Epithelial cell of esophagus (primary cell): ENCODE results near the gene RTL5.
A peak's percentile ranks its signal among the peaks of the same experiment; 100 is the strongest.

ENCODE experiments used
- DNase-seq: peaks from one replicate; pipeline ENCODE4 v3.0.0; 2010; ENCODE audit warnings: low read depth
- H3K4me3 ChIP-seq: 2 replicates; pipeline ENCODE4 v1.5.1; 2011; ENCODE audit warnings: mild to moderate bottlenecking, low read length, control low read depth
- TF ChIP-seq, protein P1 (sequence below): IDR thresholded peaks from 2 replicates; pipeline ENCODE4 v1.5.1; 2011; ENCODE audit warnings: low read depth, mild to moderate bottlenecking, low read length, control low read depth, inconsistent platforms; ENCODE audit not compliant: insufficient read depth; ENCODE audit errors: missing control alignments

The RTL5 gene

DNA sequence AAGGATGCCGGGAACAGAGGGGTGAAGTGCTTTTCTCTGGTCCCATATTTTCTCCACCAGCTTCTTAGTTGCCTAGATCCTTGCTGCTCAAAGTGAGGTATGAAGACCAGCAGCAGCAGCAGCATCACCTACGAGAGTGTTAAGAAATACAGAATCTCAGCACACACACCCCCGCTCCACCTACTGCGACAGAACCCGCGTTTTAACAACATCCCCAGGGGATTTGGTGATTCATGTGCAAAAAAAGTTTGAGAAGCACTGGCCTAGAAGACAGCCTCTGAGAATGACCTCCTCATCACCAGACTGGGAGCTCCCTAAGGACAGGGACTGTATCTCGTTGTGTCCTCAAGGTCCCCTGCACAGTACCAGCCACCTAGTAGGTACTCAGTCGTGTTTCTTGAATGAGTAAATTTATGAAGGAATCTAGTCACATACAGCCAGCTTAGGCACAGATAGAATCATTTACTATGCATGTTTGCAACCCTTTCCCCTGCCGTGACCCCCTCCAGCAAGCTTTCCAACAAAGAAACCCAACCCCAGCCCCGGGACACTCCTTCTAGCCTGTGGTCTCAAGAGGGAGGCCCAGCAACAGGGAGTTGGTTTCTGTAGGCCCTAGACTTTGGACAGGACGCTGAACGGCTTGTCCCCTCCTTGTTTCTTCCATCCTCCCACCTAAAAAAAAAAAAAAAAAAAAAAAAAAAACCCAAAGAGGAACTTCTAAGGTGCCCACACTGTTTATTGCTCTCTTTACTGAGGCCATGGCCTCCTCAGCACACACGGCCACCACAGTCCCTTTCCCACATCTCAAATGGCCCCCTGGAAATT is 21.5 kb downstream of the RTL5 start:
- TF ChIP-seq, protein P1, sequence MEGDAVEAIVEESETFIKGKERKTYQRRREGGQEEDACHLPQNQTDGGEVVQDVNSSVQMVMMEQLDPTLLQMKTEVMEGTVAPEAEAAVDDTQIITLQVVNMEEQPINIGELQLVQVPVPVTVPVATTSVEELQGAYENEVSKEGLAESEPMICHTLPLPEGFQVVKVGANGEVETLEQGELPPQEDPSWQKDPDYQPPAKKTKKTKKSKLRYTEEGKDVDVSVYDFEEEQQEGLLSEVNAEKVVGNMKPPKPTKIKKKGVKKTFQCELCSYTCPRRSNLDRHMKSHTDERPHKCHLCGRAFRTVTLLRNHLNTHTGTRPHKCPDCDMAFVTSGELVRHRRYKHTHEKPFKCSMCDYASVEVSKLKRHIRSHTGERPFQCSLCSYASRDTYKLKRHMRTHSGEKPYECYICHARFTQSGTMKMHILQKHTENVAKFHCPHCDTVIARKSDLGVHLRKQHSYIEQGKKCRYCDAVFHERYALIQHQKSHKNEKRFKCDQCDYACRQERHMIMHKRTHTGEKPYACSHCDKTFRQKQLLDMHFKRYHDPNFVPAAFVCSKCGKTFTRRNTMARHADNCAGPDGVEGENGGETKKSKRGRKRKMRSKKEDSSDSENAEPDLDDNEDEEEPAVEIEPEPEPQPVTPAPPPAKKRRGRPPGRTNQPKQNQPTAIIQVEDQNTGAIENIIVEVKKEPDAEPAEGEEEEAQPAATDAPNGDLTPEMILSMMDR: no peak
- peak; percentile 10 for DNase-seq
- H3K4me3 ChIP-seq: no peak overlapping the region

DNA sequence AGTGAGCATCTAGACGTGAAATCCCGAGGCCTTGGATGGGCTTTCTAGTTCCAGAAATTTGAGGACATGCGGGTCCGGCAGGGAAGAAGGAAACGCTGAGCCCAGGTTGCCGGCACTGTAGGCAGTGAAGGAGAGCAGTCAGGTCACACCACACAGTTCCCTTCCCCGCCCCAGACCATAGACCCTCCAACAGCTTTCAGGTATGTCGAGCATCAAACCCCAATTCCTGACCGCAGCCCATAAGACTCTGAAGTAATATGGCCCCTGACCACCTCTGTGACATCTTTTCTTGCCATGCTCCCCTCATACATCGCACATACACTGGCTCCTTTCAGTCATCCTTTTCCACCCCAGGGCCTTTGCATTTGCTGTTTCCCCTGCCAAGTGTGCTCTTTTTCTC is 23.0 kb downstream of the RTL5 start:
- H3K4me3 ChIP-seq: no peak overlapping the region
- TF ChIP-seq, protein P1: no peak

DNA sequence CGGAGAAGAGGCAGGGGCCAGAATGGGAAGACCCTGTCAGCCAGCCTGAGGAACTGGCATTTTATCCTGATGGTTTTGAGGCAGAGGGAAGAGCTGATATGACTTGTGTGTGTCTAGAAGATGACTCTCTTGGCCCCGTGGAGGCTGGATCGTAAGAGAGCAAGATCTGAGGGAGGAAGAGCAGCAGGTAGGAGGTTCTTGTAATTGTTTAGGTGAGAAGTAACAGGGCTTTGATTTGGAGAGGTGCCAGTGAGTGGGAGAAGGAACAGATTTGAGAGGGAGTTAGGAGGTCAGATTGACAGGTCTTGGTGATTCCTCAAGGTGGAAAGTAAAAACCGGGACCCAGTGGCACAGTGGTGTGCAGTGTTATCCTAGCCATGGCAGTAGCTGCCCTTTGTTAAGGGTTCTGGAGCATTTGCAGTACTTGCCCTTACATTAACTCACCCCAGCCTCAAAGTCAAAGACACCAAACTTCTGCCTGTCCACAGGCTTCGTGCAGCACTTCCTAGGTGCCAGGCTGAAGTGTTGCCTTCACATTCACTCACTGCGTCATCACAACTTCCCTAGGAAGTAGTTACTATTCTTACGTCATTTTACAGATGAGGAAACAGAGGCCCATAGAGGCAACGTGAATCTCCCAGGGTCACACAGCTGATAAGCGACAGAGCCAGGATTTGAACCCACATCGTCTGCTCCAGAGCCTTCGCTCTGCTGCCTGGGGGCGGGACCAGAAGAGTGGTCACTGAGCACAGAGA is 23.7 kb downstream of the RTL5 start:
- TF ChIP-seq, protein P1: no peak
- no peak overlapping the region for H3K4me3 ChIP-seq
- DNase-seq: no peak

More for the DNA sequence above, 23.0 kb downstream of the RTL5 start:
- DNase-seq: no peak

DNA sequence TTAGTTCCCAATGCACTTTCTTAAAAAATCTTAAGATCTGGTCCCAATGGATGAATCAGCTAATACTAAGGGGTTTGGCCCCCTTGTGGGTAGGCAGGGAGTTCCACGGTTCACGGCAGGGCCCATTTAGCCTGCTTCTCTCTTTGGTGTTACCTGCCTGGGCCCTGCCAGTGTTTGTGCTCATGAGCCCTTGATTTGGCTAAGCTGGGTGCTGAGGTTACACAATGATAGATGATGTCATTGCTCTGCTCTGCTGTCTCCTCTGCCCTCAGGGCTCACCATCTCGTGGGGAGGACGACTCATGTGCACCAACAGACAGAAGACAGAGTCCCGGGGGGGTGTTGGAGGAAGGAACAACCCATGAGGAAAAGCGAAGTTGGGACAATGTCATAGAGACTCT is 24.4 kb downstream of the RTL5 start:
- DNase-seq: peak; percentile 84
- TF ChIP-seq, protein P1: no peak
- H3K4me3 ChIP-seq: no peak overlapping the region

DNA sequence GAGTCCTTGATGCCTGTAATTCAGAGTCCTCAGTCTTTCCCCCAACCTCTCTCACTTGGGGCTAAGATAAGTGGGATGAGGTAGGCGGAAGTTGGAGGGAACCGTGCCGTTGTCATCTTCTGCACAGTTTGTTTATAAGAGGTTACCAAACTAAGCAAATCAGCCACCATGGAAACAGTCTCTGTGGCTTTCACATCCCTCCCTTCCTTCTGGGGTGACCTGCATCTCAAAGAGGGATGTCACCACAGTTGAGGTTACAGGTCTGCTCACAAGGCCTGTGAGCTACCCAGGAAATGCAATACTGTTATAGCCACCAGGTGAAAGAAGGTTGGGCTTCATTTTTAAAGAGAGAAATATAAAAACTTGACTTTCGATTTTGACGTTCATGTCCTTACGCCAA is 26.3 kb downstream of the RTL5 start:
- no peak for DNase-seq
- TF ChIP-seq, protein P1: no peak
- no peak overlapping the region for H3K4me3 ChIP-seq

DNA sequence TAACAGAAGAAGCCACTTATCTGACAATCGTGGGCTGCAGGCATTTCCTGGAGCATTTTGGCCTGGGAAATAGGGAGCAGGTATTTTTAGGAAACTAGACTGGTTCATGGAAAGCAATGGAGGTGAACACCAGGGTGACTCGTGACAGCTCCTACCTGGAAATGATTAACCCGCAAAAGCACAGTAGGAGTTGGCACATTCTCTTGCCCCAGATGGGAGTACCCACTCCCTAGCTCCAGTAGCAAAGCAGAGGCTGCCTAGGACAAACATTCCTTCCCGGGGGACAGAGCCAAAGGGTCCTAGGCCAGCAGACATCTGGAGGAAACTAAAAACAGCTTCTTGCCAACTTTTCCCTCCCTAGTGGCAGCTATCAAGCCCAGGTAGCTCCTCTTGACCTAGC is 29.0 kb downstream of the RTL5 start:
- no peak for DNase-seq
- TF ChIP-seq, protein P1: no peak
- no peak overlapping the region for H3K4me3 ChIP-seq
